Activated CD8-positive, alpha-beta memory T cell treated with anti-CD3 and anti-CD28 coated beads for 4 hours (primary cell): Measurements from ENCODE around the gene ARHGEF37.
A peak's percentile ranks its signal among the peaks of the same experiment; 100 is the strongest.

Experiments
- DNase-seq, 2 donors: peaks; one replicate each; pipeline ENCODE4 v3.0.0-alpha.2; 2020; ENCODE audit warnings: low read depth in 2 of 2

Gene ARHGEF37

GRCh38 chr5:149629421-149629820, 48.1 kb downstream of the ARHGEF37 start:
- no peak for DNase-seq

- DNase-seq: no peak
These were observed 49.0 kb downstream of the ARHGEF37 start for GRCh38 chr5:149630337-149630736.

GRCh38 chr5:149631506-149631905, 50.2 kb downstream of the ARHGEF37 start:
- DNase-seq: no peak

- DNase-seq: no peak
These were observed 51.3 kb downstream of the ARHGEF37 start for GRCh38 chr5:149632311-149633251.

GRCh38 chr5:149633476-149634350, 52.4 kb downstream of the ARHGEF37 start:
- DNase-seq: no peak

GRCh38 chr5:149635394-149635793, 54.1 kb downstream of the ARHGEF37 start:
- DNase-seq: no peak

- no peak for DNase-seq
These were observed 55.0 kb downstream of the ARHGEF37 start for GRCh38 chr5:149636191-149636860.

- peak in 1 of 2 donors; percentile 36 for DNase-seq
These were observed 55.6 kb downstream of the ARHGEF37 start for GRCh38 chr5:149636861-149637246.

- no peak for DNase-seq
These were observed 56.8 kb downstream of the ARHGEF37 start for GRCh38 chr5:149638136-149638535.

- no peak for DNase-seq
These were observed 57.4 kb downstream of the ARHGEF37 start for GRCh38 chr5:149638546-149639241.

- DNase-seq: no peak
These were observed 58.4 kb downstream of the ARHGEF37 start for GRCh38 chr5:149639737-149640136.

GRCh38 chr5:149640350-149640999, 59.2 kb downstream of the ARHGEF37 start:
- DNase-seq: no peak

- DNase-seq: no peak
These were observed 59.8 kb downstream of the ARHGEF37 start for GRCh38 chr5:149641000-149641576.

- DNase-seq: no peak
These were observed 60.3 kb downstream of the ARHGEF37 start for GRCh38 chr5:149641600-149641999.

- no peak for DNase-seq
These were observed 62.5 kb downstream of the ARHGEF37 start for GRCh38 chr5:149643781-149644180.

GRCh38 chr5:149644629-149645028, 63.3 kb downstream of the ARHGEF37 start:
- DNase-seq: no peak

GRCh38 chr5:149645236-149645635, 63.9 kb downstream of the ARHGEF37 start:
- no peak for DNase-seq

GRCh38 chr5:149645725-149646124, 64.4 kb downstream of the ARHGEF37 start:
- no peak for DNase-seq

- peak in 1 of 2 donors; percentile 17 for DNase-seq
These were observed 65.3 kb downstream of the ARHGEF37 start for GRCh38 chr5:149646564-149646963.

GRCh38 chr5:149647334-149647733, 66.0 kb downstream of the ARHGEF37 start:
- DNase-seq: no peak
